NT2/D1 (cell line): ENCODE data around the gene DGCR8.

Experiments
- SUZ12 ChIP-seq: IDR thresholded peaks from 2 replicates; pipeline ENCODE4 v1.6.1; 2011; ENCODE audit not compliant: insufficient read length, insufficient read depth; ENCODE audit errors: extremely low read depth
- ZNF274 ChIP-seq: IDR thresholded peaks from 2 replicates; pipeline ENCODE4 v1.6.1; 2011; ENCODE audit warnings: mild to moderate bottlenecking, low read depth, low read length

GRCh38 chr22:20092477-20092854 lies 12.4 kb downstream of the DGCR8 start:
- TF ChIP-seq SUZ12 (no peak), ZNF274 (no peak)
